ENCODE measurements around the gene INPP5A.

The INPP5A gene

GRCh38 chr10:132564690-132565089 is 27.1 kb downstream of the INPP5A start (continued):
- TF ChIP-seq, protein P1, sequence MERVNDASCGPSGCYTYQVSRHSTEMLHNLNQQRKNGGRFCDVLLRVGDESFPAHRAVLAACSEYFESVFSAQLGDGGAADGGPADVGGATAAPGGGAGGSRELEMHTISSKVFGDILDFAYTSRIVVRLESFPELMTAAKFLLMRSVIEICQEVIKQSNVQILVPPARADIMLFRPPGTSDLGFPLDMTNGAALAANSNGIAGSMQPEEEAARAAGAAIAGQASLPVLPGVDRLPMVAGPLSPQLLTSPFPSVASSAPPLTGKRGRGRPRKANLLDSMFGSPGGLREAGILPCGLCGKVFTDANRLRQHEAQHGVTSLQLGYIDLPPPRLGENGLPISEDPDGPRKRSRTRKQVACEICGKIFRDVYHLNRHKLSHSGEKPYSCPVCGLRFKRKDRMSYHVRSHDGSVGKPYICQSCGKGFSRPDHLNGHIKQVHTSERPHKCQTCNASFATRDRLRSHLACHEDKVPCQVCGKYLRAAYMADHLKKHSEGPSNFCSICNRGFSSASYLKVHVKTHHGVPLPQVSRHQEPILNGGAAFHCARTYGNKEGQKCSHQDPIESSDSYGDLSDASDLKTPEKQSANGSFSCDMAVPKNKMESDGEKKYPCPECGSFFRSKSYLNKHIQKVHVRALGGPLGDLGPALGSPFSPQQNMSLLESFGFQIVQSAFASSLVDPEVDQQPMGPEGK (CRISPR knock-in tag; IDR thresholded peaks at IDR 0.05; ENCODE audit: borderline replicate concordance), result no peak
- TF ChIP-seq, protein P2, sequence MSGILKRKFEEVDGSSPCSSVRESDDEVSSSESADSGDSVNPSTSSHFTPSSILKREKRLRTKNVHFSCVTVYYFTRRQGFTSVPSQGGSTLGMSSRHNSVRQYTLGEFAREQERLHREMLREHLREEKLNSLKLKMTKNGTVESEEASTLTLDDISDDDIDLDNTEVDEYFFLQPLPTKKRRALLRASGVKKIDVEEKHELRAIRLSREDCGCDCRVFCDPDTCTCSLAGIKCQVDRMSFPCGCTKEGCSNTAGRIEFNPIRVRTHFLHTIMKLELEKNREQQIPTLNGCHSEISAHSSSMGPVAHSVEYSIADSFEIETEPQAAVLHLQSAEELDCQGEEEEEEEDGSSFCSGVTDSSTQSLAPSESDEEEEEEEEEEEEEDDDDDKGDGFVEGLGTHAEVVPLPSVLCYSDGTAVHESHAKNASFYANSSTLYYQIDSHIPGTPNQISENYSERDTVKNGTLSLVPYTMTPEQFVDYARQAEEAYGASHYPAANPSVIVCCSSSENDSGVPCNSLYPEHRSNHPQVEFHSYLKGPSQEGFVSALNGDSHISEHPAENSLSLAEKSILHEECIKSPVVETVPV (CRISPR knock-in tag; IDR thresholded peaks at IDR 0.05), result no peak
- no peak for TF ChIP-seq ZC3H10 (CRISPR knock-in tag; IDR thresholded peaks at IDR 0.05)
- no peak for TF ChIP-seq OSR1 (CRISPR knock-in tag; IDR thresholded peaks at IDR 0.05)
- TF ChIP-seq, protein P3, sequence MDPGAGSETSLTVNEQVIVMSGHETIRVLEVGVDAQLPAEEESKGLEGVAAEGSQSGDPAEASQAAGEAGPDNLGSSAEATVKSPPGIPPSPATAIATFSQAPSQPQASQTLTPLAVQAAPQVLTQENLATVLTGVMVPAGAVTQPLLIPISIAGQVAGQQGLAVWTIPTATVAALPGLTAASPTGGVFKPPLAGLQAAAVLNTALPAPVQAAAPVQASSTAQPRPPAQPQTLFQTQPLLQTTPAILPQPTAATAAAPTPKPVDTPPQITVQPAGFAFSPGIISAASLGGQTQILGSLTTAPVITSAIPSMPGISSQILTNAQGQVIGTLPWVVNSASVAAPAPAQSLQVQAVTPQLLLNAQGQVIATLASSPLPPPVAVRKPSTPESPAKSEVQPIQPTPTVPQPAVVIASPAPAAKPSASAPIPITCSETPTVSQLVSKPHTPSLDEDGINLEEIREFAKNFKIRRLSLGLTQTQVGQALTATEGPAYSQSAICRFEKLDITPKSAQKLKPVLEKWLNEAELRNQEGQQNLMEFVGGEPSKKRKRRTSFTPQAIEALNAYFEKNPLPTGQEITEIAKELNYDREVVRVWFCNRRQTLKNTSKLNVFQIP (CRISPR knock-in tag; IDR thresholded peaks at IDR 0.05; ENCODE audit: borderline replicate concordance, low read depth), result no peak
- TF ChIP-seq ISL1 (CRISPR knock-in tag; IDR thresholded peaks at IDR 0.05), result no peak
- TF ChIP-seq RARB (CRISPR knock-in tag; IDR thresholded peaks at IDR 0.05), result no peak
- TF ChIP-seq PPARA (CRISPR knock-in tag; IDR thresholded peaks at IDR 0.05; ENCODE audit: borderline replicate concordance), result no peak

- no peak for TF ChIP-seq ZNF8 (CRISPR knock-in tag; IDR thresholded peaks at IDR 0.05)
- TF ChIP-seq SNAI2 (CRISPR knock-in tag; IDR thresholded peaks at IDR 0.05), result no peak
- TF ChIP-seq PPARA (CRISPR knock-in tag; IDR thresholded peaks at IDR 0.05; ENCODE audit: borderline replicate concordance), result no peak
- TF ChIP-seq, protein P1 (CRISPR knock-in tag; IDR thresholded peaks at IDR 0.05; ENCODE audit: borderline replicate concordance), result no peak
- TF ChIP-seq CSDC2 (CRISPR knock-in tag; IDR thresholded peaks at IDR 0.05), result no peak
- TF ChIP-seq ARNTL (CRISPR knock-in tag; IDR thresholded peaks at IDR 0.05; ENCODE audit: borderline replicate concordance, low read depth), result no peak
- TF ChIP-seq ZNF70 (CRISPR knock-in tag; IDR thresholded peaks at IDR 0.05), result no peak
- TF ChIP-seq ISL1 (CRISPR knock-in tag; IDR thresholded peaks at IDR 0.05), result no peak
- TF ChIP-seq ZNF565 (CRISPR knock-in tag; conservative IDR thresholded peaks at IDR 0.05; ENCODE audit: low read depth), result no peak
- no peak for TF ChIP-seq GLIS3 (CRISPR knock-in tag; IDR thresholded peaks at IDR 0.05)
- no peak for TF ChIP-seq ZFP3 (CRISPR knock-in tag; IDR thresholded peaks at IDR 0.05)
- TF ChIP-seq BACH2 (CRISPR knock-in tag; IDR thresholded peaks at IDR 0.05; ENCODE audit: borderline replicate concordance), result no peak
- TF ChIP-seq CREB5 (CRISPR knock-in tag; IDR thresholded peaks at IDR 0.05; ENCODE audit: low read depth), result no peak
- no peak for TF ChIP-seq ZC3H10 (CRISPR knock-in tag; IDR thresholded peaks at IDR 0.05)
- ATAC-seq, result no peak
Measured at GRCh38 chr10:132565516-132566209, 28.1 kb downstream of the INPP5A start.

- TF ChIP-seq RARB (CRISPR knock-in tag; IDR thresholded peaks at IDR 0.05) (no peak), ZNF565 (CRISPR knock-in tag; conservative IDR thresholded peaks at IDR 0.05; ENCODE audit: low read depth) (no peak), BACH2 (CRISPR knock-in tag; IDR thresholded peaks at IDR 0.05; ENCODE audit: borderline replicate concordance) (no peak), ZC3H10 (CRISPR knock-in tag; IDR thresholded peaks at IDR 0.05) (no peak), CSDC2 (CRISPR knock-in tag; IDR thresholded peaks at IDR 0.05) (no peak), TOX (CRISPR knock-in tag; IDR thresholded peaks at IDR 0.05; ENCODE audit: borderline replicate concordance) (no peak), ZNF8 (CRISPR knock-in tag; IDR thresholded peaks at IDR 0.05) (no peak), ARNTL (CRISPR knock-in tag; IDR thresholded peaks at IDR 0.05; ENCODE audit: borderline replicate concordance, low read depth) (no peak), SNAI2 (CRISPR knock-in tag; IDR thresholded peaks at IDR 0.05) (no peak)
- TF ChIP-seq, protein P3 (CRISPR knock-in tag; IDR thresholded peaks at IDR 0.05; ENCODE audit: borderline replicate concordance, low read depth), result no peak
- ATAC-seq, result no peak
Measured at GRCh38 chr10:132566892-132567291, 29.3 kb downstream of the INPP5A start.

Measured in SK-N-SH treated with all-trans-retinoic acid at 6 μM for 48 hours (cell line).